Kidney epithelial cell (primary cell): ENCODE data around the gene MOB1A. TPM values are rescaled to one million over a fixed set of nuclear protein-coding genes. Genes with fewer than 3 reads are reported as not detected.

Source experiments
- DNase-seq: peaks from one replicate; pipeline ENCODE4 v3.0.0-alpha.2; 2010; ENCODE audit warnings: low read depth
- H3K27me3 ChIP-seq: 2 replicates; pipeline ENCODE4 v1.6.0; 2011; ENCODE audit warnings: low read length; ENCODE audit not compliant: control insufficient read depth, insufficient read depth
- H3K36me3 ChIP-seq: 2 replicates; pipeline ENCODE4 v1.5.1; 2011; ENCODE audit warnings: low read length; ENCODE audit not compliant: control insufficient read depth, insufficient read depth
- H3K4me3 ChIP-seq: 2 replicates; pipeline ENCODE4 v1.5.1; 2011; ENCODE audit warnings: low read depth, mild to moderate bottlenecking, control low read depth, low read length
- CTCF ChIP-seq: IDR thresholded peaks from 2 replicates; pipeline ENCODE4 v1.5.1; 2011; ENCODE audit warnings: mild to moderate bottlenecking, moderate library complexity, low read length, control low read depth, inconsistent platforms; ENCODE audit not compliant: insufficient read depth, poor library complexity, severe bottlenecking
- total RNA-seq: library from RNA; depleted of rRNA; stranded (reverse); fragments of >200 nt; gene quantifications from 2 replicates; pipeline ENCODE4 v1.2.3, GENCODE V29; 2015

Gene MOB1A
- total RNA-seq, 1 donor from 2014 or later, result 120 TPM

DNA sequence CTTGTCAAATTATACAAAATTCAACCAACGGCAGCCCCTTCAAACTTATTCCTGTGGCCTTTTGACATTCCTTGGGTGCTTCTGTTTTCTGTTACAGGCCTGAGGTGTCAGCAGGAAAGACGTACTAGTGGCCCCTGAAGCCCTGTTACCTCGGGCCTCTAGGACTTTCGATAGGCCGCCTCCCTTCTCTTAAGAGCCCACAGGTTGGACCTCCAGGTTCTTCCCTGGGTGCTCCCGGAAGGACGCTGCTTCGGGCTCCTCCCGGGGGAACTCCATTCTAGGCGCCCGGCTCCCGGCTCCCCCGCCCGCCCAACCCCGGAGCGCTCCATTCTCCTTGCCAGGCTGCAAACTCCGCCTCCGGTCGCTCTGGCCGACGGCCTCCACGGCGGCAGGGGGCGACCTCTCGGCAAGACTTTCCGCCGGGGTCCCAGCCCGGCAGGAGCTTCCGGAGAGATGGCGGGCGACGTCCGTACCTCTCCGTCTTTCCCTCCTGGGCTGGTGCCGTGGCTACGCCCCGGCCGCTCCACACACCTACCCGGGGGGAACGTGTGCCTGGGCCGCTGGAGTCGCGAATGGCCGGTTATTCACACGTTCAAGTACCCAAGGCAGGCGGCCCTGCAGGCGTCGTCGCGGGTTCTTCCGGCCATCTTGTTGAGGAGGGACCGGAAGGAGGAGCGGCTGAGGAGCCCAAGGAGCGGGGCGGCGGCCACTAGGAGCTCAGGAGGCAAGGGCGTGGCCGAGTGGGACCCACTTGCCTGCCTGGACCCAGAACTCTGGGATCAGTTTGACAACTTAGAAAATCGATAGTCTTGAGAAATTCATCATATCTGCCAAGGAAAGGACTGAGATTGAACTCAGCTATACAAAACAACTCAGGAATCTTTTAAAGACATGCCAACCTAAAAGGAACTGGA lies 58.5 kb downstream of the MOB1A start:
- peak; percentile 34 for DNase-seq
- peak; percentile 76 for TF ChIP-seq CTCF
- peak overlapping the region; percentile 87 for H3K4me3 ChIP-seq
- H3K36me3 ChIP-seq, result no peaks in the 10 kb centered on the region
- no peaks in the 10 kb centered on the region for H3K27me3 ChIP-seq

GRCh38 chr2:74119339-74119738 lies 59.3 kb downstream of the MOB1A start:
- H3K4me3 ChIP-seq, result no peak overlapping the region
- DNase-seq, result no peak
- H3K27me3 ChIP-seq, result no peaks in the 10 kb centered on the region
- TF ChIP-seq CTCF, result no peak
- no peaks in the 10 kb centered on the region for H3K36me3 ChIP-seq

DNA sequence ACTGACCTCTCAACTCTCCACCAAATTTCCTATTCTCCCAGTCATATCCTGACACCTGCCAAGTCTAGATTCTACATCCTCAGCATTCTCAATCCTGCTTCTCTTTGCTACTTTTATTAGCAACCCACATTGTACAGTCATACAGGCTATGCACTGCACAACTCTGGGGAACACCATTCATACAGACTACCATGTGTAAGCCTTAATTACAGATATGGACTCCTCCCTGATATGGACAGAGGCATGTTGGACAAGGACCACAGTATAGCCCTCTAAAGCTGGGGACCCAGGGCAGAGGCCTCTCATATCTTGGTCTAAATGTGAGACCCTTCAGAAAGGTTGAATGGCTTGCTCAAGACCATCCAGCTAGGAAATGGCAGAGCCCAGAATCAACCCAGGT lies 67.3 kb downstream of the MOB1A start:
- no peak for DNase-seq
- no peak overlapping the region for H3K4me3 ChIP-seq
- no peak for TF ChIP-seq CTCF
- H3K36me3 ChIP-seq, result no peaks in the 10 kb centered on the region
- H3K27me3 ChIP-seq, result no peaks in the 10 kb centered on the region

GRCh38 chr2:74110537-74110936 lies 68.1 kb downstream of the MOB1A start:
- DNase-seq, result no peak
- no peak overlapping the region for H3K4me3 ChIP-seq
- H3K27me3 ChIP-seq, result no peaks in the 10 kb centered on the region
- H3K36me3 ChIP-seq, result no peaks in the 10 kb centered on the region
- no peak for TF ChIP-seq CTCF

GRCh38 chr2:74109551-74109950 lies 69.1 kb downstream of the MOB1A start:
- H3K4me3 ChIP-seq, result no peak overlapping the region
- no peaks in the 10 kb centered on the region for H3K36me3 ChIP-seq
- DNase-seq, result no peak
- TF ChIP-seq CTCF, result no peak
- H3K27me3 ChIP-seq, result no peaks in the 10 kb centered on the region

GRCh38 chr2:74107071-74107470 lies 71.6 kb downstream of the MOB1A start:
- Histone ChIP-seq H3K4me3 (no peak overlapping the region), H3K36me3 (no peaks in the 10 kb centered on the region), H3K27me3 (no peaks in the 10 kb centered on the region)
- no peak for TF ChIP-seq CTCF
- no peak for DNase-seq
